HG03097 (cell line): ENCODE measurements around the gene KIFBP.
"Not testable (repeated sequence)": the region's sequence is repeated elsewhere in the genome, so short reads cannot be mapped to it uniquely, and the experiment has no call there.

ENCODE experiments used
- ATAC-seq: cut with Tn5 transposase; IDR thresholded peaks from one replicate; pipeline ENCODE4 v1.9.1; 2021; ENCODE audit not compliant: unreplicated experiment, low FRiP score

The KIFBP gene

GRCh38 chr10:68992636-68993440, 4.2 kb downstream of the KIFBP start:
- ATAC-seq = no peak

- ATAC-seq = no peak
Observed at GRCh38 chr10:68997211-68997610, 8.6 kb downstream of the KIFBP start.

- no peak for ATAC-seq
Observed at GRCh38 chr10:69004821-69005220, 16.2 kb downstream of the KIFBP start.

GRCh38 chr10:69005704-69006485, 17.3 kb downstream of the KIFBP start:
- no peak for ATAC-seq

- ATAC-seq = no peak
Observed at GRCh38 chr10:69007260-69007659, 18.7 kb downstream of the KIFBP start.

- ATAC-seq = no peak
Observed at GRCh38 chr10:69009360-69009759, 20.8 kb downstream of the KIFBP start.

- ATAC-seq = no peak
Observed at GRCh38 chr10:69010151-69010640, 21.6 kb downstream of the KIFBP start.

- ATAC-seq = not testable (repeated sequence)
Observed at GRCh38 chr10:69012778-69013177, 24.2 kb downstream of the KIFBP start.

- no peak for ATAC-seq
Observed at GRCh38 chr10:69014171-69014570, 25.6 kb downstream of the KIFBP start.

- no peak for ATAC-seq
Observed at GRCh38 chr10:69018613-69019012, 30.0 kb downstream of the KIFBP start.

GRCh38 chr10:69022611-69023010, 34.0 kb downstream of the KIFBP start:
- no peak for ATAC-seq

GRCh38 chr10:69025370-69025896, 36.8 kb downstream of the KIFBP start:
- ATAC-seq = no peak

- ATAC-seq = no peak
Observed at GRCh38 chr10:69033256-69033655, 44.7 kb downstream of the KIFBP start.

- no peak for ATAC-seq
Observed at GRCh38 chr10:69037489-69037888, 48.9 kb downstream of the KIFBP start.

GRCh38 chr10:69040904-69041303, 52.3 kb downstream of the KIFBP start:
- not testable (repeated sequence) for ATAC-seq

GRCh38 chr10:69042417-69042816, 53.8 kb downstream of the KIFBP start:
- no peak for ATAC-seq

GRCh38 chr10:69042838-69043237, 54.2 kb downstream of the KIFBP start:
- no peak for ATAC-seq

- peak; percentile 69 for ATAC-seq
Observed at GRCh38 chr10:69043931-69044531, 55.4 kb downstream of the KIFBP start.

GRCh38 chr10:69044546-69044945, 55.9 kb downstream of the KIFBP start:
- ATAC-seq = no peak

- ATAC-seq = peak; percentile 38
Observed at GRCh38 chr10:69045441-69046300, 57.1 kb downstream of the KIFBP start.
